Suprapubic skin (tissue), 4 donors: ENCODE results near the gene EMILIN3.

ENCODE experiments used
- EP300 ChIP-seq: sonication (generic); formaldehyde crosslinking; IDR thresholded peaks from one replicate; pipeline ENCODE4 v1.6.1; 2017; ENCODE audit warnings: antibody characterized with exemption
- POLR2A ChIP-seq, 2 donors: fragments of 450-650 bp; IDR thresholded peaks; one replicate each; pipeline ENCODE4 v1.6.1; 2017; ENCODE audit warnings: antibody characterized with exemption in 2 of 2, mild to moderate bottlenecking in 2 of 2, moderate library complexity in 2 of 2
- POLR2AphosphoS5 ChIP-seq, 3 donors: sonication (generic); formaldehyde crosslinking; IDR thresholded peaks; one replicate each; pipeline ENCODE4 v1.6.1; 2017; ENCODE audit warnings: antibody characterized with exemption in 3 of 3
- TF ChIP-seq, protein P1 (sequence below), 2 donors: fragments of 200-600 bp in 1 of 2; fragments of 450-650 bp in 1 of 2; sonication (generic) in 1 of 2; IDR thresholded peaks; one replicate each; pipeline ENCODE4 v1.5.1; 2016 to 2019; ENCODE audit warnings: antibody characterized with exemption in 2 of 2, mild to moderate bottlenecking in 1 of 2, moderate library complexity in 1 of 2

GRCh38 chr20:41380551-41381193 is 14.1 kb upstream of the EMILIN3 start:
- TF ChIP-seq POLR2A (IDR thresholded peaks at IDR 0.05) (no peak), POLR2AphosphoS5 (IDR thresholded peaks at IDR 0.05) (no peak), EP300 (no peak)
- TF ChIP-seq, protein P1, sequence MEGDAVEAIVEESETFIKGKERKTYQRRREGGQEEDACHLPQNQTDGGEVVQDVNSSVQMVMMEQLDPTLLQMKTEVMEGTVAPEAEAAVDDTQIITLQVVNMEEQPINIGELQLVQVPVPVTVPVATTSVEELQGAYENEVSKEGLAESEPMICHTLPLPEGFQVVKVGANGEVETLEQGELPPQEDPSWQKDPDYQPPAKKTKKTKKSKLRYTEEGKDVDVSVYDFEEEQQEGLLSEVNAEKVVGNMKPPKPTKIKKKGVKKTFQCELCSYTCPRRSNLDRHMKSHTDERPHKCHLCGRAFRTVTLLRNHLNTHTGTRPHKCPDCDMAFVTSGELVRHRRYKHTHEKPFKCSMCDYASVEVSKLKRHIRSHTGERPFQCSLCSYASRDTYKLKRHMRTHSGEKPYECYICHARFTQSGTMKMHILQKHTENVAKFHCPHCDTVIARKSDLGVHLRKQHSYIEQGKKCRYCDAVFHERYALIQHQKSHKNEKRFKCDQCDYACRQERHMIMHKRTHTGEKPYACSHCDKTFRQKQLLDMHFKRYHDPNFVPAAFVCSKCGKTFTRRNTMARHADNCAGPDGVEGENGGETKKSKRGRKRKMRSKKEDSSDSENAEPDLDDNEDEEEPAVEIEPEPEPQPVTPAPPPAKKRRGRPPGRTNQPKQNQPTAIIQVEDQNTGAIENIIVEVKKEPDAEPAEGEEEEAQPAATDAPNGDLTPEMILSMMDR (IDR thresholded peaks at IDR 0.05), result no peak
